AG04450 (cell line): ENCODE results near the gene MKLN1. TPM values are rescaled to one million over a fixed set of nuclear protein-coding genes. Genes with fewer than 3 reads are reported as not detected.

Experiments used
- CTCF ChIA-PET: fragments of 300-600, 350-600 bp; formaldehyde crosslinking; extraction: SDS; loops from one replicate; lab custom pipeline; 2022; ENCODE audit warnings: antibody characterized with exemption, inconsistent platforms; lab: Charles Lee
- POLR2A ChIA-PET: fragments of 350-600 bp; formaldehyde crosslinking; extraction: SDS; loops from one replicate; lab custom pipeline; 2021; ENCODE audit warnings: antibody characterized with exemption, inconsistent platforms; lab: Yijun Ruan, JAX
- DNase-seq: peaks from one replicate; pipeline ENCODE4 v3.0.0-alpha.2; 2011; ENCODE audit warnings: low read depth, low spot score
- H3K27ac ChIP-seq: one replicate; pipeline ENCODE4 v1.5.1; 2012; ENCODE audit warnings: low read depth, low read length, control low read depth
- H3K27me3 ChIP-seq: one replicate; pipeline ENCODE4 v1.6.0; 2012; ENCODE audit warnings: low read length; ENCODE audit not compliant: control insufficient read depth, insufficient read depth
- H3K4me3 ChIP-seq: 2 replicates; pipeline ENCODE4 v1.5.1; 2011; ENCODE audit warnings: mild to moderate bottlenecking, low read depth, low read length, control low read depth
- H3K9me3 ChIP-seq: 2 replicates; pipeline ENCODE4 v1.5.1; 2012; ENCODE audit warnings: low read length; ENCODE audit not compliant: control insufficient read depth, insufficient read depth
- polyA plus RNA-seq: library from polyadenylated mRNA; depleted of rRNA; stranded (reverse); fragments of >200 nt; gene quantifications from 2 replicates; pipeline ENCODE4 v1.2.3, GENCODE V29; 2011
- TF ChIP-seq, protein P1 (sequence below): IDR thresholded peaks from 2 replicates; pipeline ENCODE4 v1.5.1; 2011; ENCODE audit warnings: low read depth, low read length, control low read depth, inconsistent platforms

MKLN1 gene
- polyA plus RNA-seq, 1 experiment = 56.8 TPM

DNA sequence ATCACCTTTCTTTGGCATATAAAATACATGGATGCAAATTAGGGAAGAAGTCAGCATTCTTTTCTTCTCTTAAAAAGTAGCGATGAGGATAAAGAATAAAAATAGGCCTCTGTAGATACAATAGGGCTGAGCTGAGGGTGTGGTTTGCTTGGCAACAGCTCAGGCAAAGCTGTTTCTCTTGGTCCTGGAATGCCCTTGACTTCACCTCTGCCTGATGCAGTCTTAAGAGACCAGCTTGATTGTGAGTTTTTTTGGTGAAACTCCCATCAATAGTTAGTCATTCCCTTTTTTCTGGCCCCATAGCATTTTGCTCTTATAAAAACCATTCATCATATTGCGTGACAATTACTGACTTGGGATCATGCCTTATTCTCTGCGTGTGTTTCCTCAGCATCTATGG, 42.1 kb upstream of the MKLN1 start:
- H3K27me3 ChIP-seq = peaks cover 2% of the 10 kb centered on the region
- H3K4me3 ChIP-seq = no peak overlapping the region
- DNase-seq = no peak
- ChIA-PET CTCF (no interaction called here), POLR2A (interaction anchor here (0.6 kb wide), 1 partner anchor 13 kb away, joined by 3 read pairs; no protein-coding TSS in a partner anchor)
- TF ChIP-seq, protein P1, sequence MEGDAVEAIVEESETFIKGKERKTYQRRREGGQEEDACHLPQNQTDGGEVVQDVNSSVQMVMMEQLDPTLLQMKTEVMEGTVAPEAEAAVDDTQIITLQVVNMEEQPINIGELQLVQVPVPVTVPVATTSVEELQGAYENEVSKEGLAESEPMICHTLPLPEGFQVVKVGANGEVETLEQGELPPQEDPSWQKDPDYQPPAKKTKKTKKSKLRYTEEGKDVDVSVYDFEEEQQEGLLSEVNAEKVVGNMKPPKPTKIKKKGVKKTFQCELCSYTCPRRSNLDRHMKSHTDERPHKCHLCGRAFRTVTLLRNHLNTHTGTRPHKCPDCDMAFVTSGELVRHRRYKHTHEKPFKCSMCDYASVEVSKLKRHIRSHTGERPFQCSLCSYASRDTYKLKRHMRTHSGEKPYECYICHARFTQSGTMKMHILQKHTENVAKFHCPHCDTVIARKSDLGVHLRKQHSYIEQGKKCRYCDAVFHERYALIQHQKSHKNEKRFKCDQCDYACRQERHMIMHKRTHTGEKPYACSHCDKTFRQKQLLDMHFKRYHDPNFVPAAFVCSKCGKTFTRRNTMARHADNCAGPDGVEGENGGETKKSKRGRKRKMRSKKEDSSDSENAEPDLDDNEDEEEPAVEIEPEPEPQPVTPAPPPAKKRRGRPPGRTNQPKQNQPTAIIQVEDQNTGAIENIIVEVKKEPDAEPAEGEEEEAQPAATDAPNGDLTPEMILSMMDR = no peak
- H3K9me3 ChIP-seq = no peaks in the 10 kb centered on the region
- H3K27ac ChIP-seq = no peak overlapping the region

DNA sequence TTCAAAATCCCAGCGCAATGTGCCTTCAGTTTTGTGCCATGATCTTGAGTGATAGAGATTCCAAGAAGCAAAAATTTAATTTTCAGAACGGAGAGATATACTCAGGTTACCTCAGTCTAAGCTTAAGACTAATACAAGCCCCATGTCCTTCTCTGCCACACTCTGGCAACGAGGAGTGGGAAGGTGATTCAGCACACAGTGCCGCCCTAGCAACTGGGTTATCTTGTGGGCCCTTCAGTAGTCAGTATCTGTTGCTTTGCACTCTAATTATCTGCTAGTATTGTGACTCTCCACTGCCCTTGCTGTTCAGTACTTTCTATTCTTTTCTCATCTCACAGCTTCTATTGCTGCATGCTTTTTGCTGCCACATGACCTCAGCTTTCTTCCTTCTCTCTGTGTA, 39.2 kb upstream of the MKLN1 start:
- H3K27ac ChIP-seq = no peak overlapping the region
- DNase-seq = no peak
- H3K9me3 ChIP-seq = no peaks in the 10 kb centered on the region
- TF ChIP-seq, protein P1 = no peak
- H3K4me3 ChIP-seq = no peak overlapping the region
- CTCF ChIA-PET = no interaction called here
- POLR2A ChIA-PET = no interaction called here
- H3K27me3 ChIP-seq = peaks cover 2% of the 10 kb centered on the region

DNA sequence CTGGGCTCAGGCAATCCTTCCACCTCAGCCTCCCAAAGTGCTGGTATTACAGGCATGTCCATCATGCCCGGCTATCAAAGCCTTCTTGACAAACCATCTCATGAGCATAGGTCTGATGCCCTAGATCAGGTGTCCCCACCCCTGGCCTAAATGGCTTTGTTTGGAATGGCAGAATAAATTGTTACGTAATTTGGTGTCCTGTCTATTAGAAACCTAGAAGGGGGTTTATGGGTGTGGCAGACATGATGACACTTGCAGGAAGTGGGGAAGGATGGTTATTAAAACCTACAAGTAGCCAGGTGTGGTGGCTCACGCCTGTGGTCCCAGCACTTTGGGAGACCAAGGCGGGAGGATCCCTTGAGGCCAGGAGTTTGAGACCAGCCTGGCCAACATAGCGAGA, 38.6 kb upstream of the MKLN1 start:
- TF ChIP-seq, protein P1 = no peak

DNA sequence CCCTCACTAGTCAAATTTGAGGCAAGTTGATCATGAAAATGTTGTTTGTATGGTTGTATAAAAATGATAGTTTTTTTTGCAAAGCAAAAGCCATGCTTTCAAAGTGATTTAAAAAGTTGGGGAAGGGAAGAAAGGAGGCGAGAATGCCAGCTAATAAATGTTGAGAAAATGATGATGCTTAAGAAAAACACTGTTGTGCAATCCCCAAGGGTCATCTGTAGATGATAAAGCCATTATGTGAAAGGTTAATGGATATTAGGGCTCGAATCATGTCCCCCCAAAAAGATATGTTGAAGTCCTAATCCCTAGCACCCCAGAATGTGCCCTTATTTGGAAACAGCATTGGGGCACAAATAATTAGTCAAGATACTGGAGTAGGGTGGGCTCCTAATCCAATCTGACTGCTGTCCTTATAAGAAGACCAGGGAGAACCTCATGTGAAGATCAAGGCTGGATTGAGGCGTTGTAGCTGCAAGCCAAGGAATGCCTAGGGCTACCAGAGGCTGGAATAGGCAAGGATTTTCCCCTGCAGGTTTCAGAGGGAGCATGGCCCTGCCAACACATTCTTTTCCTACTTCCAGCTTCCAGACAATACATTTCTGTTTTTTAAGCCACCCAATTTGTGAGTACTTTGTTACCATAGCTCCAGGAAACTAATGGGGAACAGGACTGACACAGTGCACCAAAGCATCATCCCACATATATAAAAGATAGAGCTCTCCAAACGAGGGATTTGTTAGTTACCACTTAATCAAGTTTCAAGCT, 35.4 kb upstream of the MKLN1 start:
- Histone ChIP-seq H3K9me3 (no peaks in the 10 kb centered on the region), H3K27me3 (no peaks in the 10 kb centered on the region), H3K27ac (no peak overlapping the region), H3K4me3 (no peak overlapping the region)
- no peak for DNase-seq
- CTCF ChIA-PET = no interaction called here
- POLR2A ChIA-PET = interaction anchor here (0.7 kb wide), 1 partner anchor 182 kb away, joined by 4 read pairs; no protein-coding TSS in a partner anchor
- TF ChIP-seq, protein P1 = no peak

More for the DNA sequence above, 38.6 kb upstream of the MKLN1 start:
- H3K9me3 ChIP-seq = no peaks in the 10 kb centered on the region
- no peak overlapping the region for H3K27ac ChIP-seq
- peaks cover 2% of the 10 kb centered on the region for H3K27me3 ChIP-seq
- ChIA-PET CTCF (no interaction called here), POLR2A (no interaction called here)
- no peak for DNase-seq
- no peak overlapping the region for H3K4me3 ChIP-seq

DNA sequence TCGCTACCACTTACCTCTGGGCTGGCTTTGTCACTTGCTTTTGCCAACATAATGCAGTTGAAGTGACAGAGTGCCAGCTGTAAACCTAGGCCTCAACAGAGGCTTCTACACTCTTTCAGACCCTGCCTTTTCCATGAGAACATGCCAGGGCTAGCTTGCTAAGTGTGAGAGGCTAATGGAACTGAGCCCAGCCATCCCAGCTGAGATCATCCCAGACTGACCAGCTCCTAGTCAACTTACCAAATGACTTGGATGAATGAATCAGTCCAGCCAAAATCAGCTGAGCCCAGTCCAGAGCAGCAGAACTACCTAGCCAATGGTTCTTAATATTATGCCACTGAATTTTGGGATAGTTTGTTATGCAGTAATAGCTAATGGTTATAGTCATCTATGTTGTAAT, 34.7 kb upstream of the MKLN1 start:
- ChIA-PET POLR2A (interaction anchor here (0.7 kb wide), 1 partner anchor 183 kb away, joined by 4 read pairs; no protein-coding TSS in a partner anchor), CTCF (no interaction called here)
- Histone ChIP-seq H3K27ac (no peak overlapping the region), H3K9me3 (no peaks in the 10 kb centered on the region), H3K4me3 (no peak overlapping the region), H3K27me3 (no peaks in the 10 kb centered on the region)
- DNase-seq = peak; percentile 8
- TF ChIP-seq, protein P1 = no peak
